Measurements from ENCODE around the gene FPR2. TPM values are rescaled to one million over a fixed set of nuclear protein-coding genes. Genes with fewer than 3 reads are reported as not detected.

Gene FPR2
- total RNA-seq, 2 experiments from 2014 or later = not detected

- no peaks in the 10 kb centered on the region for H3K4me1 ChIP-seq (ENCODE audit: insufficient read depth, low read length)
- ATAC-seq (ENCODE audit: poor library complexity) = no peak
These were observed 54.1 kb downstream of the FPR2 start for GRCh38 chr19:51815043-51815442.

GRCh38 chr19:51816711-51817110 is 55.7 kb downstream of the FPR2 start:
- Histone ChIP-seq H3K4me1 (ENCODE audit: insufficient read depth, low read length) (no peaks in the 10 kb centered on the region), H3K36me3 (ENCODE audit: insufficient read depth, low read length) (no peaks in the 10 kb centered on the region), H3K27ac (ENCODE audit: low read depth in 1 of 2, low read length in 2 of 2) (no peak overlapping the region), H3K9me3 (ENCODE audit: control insufficient read depth in 1 of 2, insufficient read depth in 1 of 2, low read length in 2 of 2) (peaks cover 18 to 26% of the 10 kb centered on the region in 2 experiments), H3K4me3 (ENCODE audit: low read length) (no peak overlapping the region), H3K27me3 (ENCODE audit: control insufficient read depth in 1 of 2, insufficient read depth in 2 of 2, low read length in 2 of 2) (no peaks in the 10 kb centered on the region)
- CTCF ChIA-PET = no interaction called here
- TF ChIP-seq CTCF (IDR thresholded peaks at IDR 0.05) = no peak
- DNase-seq (no peak), ATAC-seq (ENCODE audit: poor library complexity) (no peak)
- intact Hi-C loops (cut with DNase I, micrococcal nuclease) = no loop called here
- Mint-ChIP-seq H3K27ac (no peak overlapping the region), H3K9me3 (peaks cover 13% of the 10 kb centered on the region), H3K36me3 (ENCODE audit: low read depth) (no peaks in the 10 kb centered on the region), H3K4me3 (no peak overlapping the region), H3K27me3 (peaks cover 8% of the 10 kb centered on the region), H3K4me1 (ENCODE audit: low read depth) (no peaks in the 10 kb centered on the region)
- POLR2A ChIA-PET = no interaction called here

More at GRCh38 chr19:51815043-51815442, 54.1 kb downstream of the FPR2 start:
- no peak for TF ChIP-seq CTCF (IDR thresholded peaks at IDR 0.05)
- DNase-seq = no peak
- no peak overlapping the region for H3K27ac ChIP-seq (ENCODE audit: low read depth in 1 of 2, low read length in 2 of 2)
- ChIA-PET CTCF (no interaction called here), POLR2A (no interaction called here)
- Mint-ChIP-seq H3K4me1 (ENCODE audit: low read depth) (no peaks in the 10 kb centered on the region), H3K4me3 (no peak overlapping the region), H3K9me3 (peaks cover 10% of the 10 kb centered on the region), H3K36me3 (ENCODE audit: low read depth) (no peaks in the 10 kb centered on the region), H3K27ac (no peak overlapping the region), H3K27me3 (no peaks in the 10 kb centered on the region)
- intact Hi-C loops (cut with DNase I, micrococcal nuclease) = no loop called here
- H3K27me3 ChIP-seq (ENCODE audit: control insufficient read depth in 1 of 2, insufficient read depth in 2 of 2, low read length in 2 of 2) = no peaks in the 10 kb centered on the region
- peaks cover 15 to 32% of the 10 kb centered on the region in 2 experiments for H3K9me3 ChIP-seq (ENCODE audit: control insufficient read depth in 1 of 2, insufficient read depth in 1 of 2, low read length in 2 of 2)
- no peak overlapping the region for H3K4me3 ChIP-seq (ENCODE audit: low read length)
- H3K36me3 ChIP-seq (ENCODE audit: insufficient read depth, low read length) = no peaks in the 10 kb centered on the region

DNA sequence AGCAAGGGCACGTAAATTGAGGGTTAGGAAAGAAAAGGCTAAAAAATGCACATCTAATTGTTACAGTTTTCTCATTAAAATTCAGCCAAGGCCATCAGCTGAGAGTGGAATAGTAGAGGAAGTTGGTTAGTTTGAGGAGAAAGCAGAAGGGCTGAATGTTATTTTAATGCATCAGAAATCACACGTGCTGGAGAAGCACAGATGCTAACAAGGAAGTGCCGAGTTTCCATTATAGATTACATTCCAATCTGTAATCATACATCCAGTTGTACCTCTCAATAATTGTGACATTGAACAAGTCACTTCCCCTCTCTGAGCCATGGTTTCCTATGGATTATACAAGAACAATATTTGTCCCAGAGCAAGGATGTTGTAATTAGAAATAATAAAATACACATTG is 59.0 kb downstream of the FPR2 start:
- no peak for TF ChIP-seq CTCF (IDR thresholded peaks at IDR 0.05)
- H3K36me3 ChIP-seq (ENCODE audit: insufficient read depth, low read length) = no peaks in the 10 kb centered on the region
- H3K27me3 Mint-ChIP-seq = peaks cover 8% of the 10 kb centered on the region
- H3K4me3 Mint-ChIP-seq = no peak overlapping the region
- H3K27me3 ChIP-seq (ENCODE audit: control insufficient read depth in 1 of 2, insufficient read depth in 2 of 2, low read length in 2 of 2) = no peaks in the 10 kb centered on the region
- H3K9me3 Mint-ChIP-seq = peaks cover 19% of the 10 kb centered on the region
- no peaks in the 10 kb centered on the region for H3K4me1 Mint-ChIP-seq (ENCODE audit: low read depth)
- H3K36me3 Mint-ChIP-seq (ENCODE audit: low read depth) = no peaks in the 10 kb centered on the region
- no peak overlapping the region for H3K27ac Mint-ChIP-seq
- intact Hi-C loops (cut with DNase I, micrococcal nuclease) = no loop called here
- POLR2A ChIA-PET = no interaction called here
- CTCF ChIA-PET = no interaction called here
- no peaks in the 10 kb centered on the region for H3K4me1 ChIP-seq (ENCODE audit: insufficient read depth, low read length)
- no peak for DNase-seq
- ATAC-seq (ENCODE audit: poor library complexity) = no peak
- H3K9me3 ChIP-seq (ENCODE audit: control insufficient read depth in 1 of 2, insufficient read depth in 1 of 2, low read length in 2 of 2) = peaks cover 18 to 23% of the 10 kb centered on the region in 2 experiments
- H3K4me3 ChIP-seq (ENCODE audit: low read length) = no peak overlapping the region
- no peak overlapping the region for H3K27ac ChIP-seq (ENCODE audit: low read depth in 1 of 2, low read length in 2 of 2)

Other genes starting within 250 kb of the FPR2 start
- under 1 TPM; 0.14 to 0.36 TPM for gene SIGLEC6, start 229.5 kb upstream of the FPR2 start, total RNA-seq
- 1 to 10 TPM; 1.1 to 1.9 TPM for gene ZNF175, start 189.9 kb upstream of the FPR2 start, total RNA-seq
- not detected for gene SIGLEC5, start 130.8 kb upstream of the FPR2 start, total RNA-seq
- gene SIGLEC14, start 114.4 kb upstream of the FPR2 start, total RNA-seq = 1 to 10 TPM in 1 of 2 experiments, under 1 TPM in 1; 0.87 to 1.3 TPM
- gene SPACA6, start 67.8 kb upstream of the FPR2 start, total RNA-seq = 1 to 10 TPM; 2.8 to 3.6 TPM
- not detected for gene HAS1, start 37.2 kb upstream of the FPR2 start, total RNA-seq
- gene FPR1, start 9.3 kb upstream of the FPR2 start, total RNA-seq = 1 to 10 TPM; 1.2 to 1.9 TPM
- gene FPR3, start 34.0 kb downstream of the FPR2 start, total RNA-seq = not detected
- 10 to 100 TPM in 1 of 2 experiments, 1 to 10 TPM in 1; 8.0 to 10.3 TPM for gene ZNF577, start 126.8 kb downstream of the FPR2 start, total RNA-seq
- 10 to 100 TPM; 13.0 to 13.2 TPM for gene ZNF649, start 143.8 kb downstream of the FPR2 start, total RNA-seq
- gene ZNF613, start 166.3 kb downstream of the FPR2 start, total RNA-seq = 1 to 10 TPM in 1 of 2 experiments, under 1 TPM in 1; 0.67 to 1.3 TPM
- gene ZNF350, start 225.7 kb downstream of the FPR2 start, total RNA-seq = 10 to 100 TPM; 37.6 to 39.2 TPM
- 1 to 10 TPM; 8.9 to 9.2 TPM for gene ZNF615, start 247.0 kb downstream of the FPR2 start, total RNA-seq